ENCODE results near the gene DPEP2NB.
"Not testable (repeated sequence)": the region's sequence is repeated elsewhere in the genome, so short reads cannot be mapped to it uniquely, and the experiment has no call there.

DPEP2NB gene

GRCh38 chr16:68019167-68019680, 3.5 kb upstream of the DPEP2NB start:
- no peak for DNase-seq (ENCODE audit: low read depth in 4 of 4, low spot score in 1 of 4)

- DNase-seq (ENCODE audit: low read depth in 4 of 4, low spot score in 1 of 4) = no peak
Measured at GRCh38 chr16:68013440-68013839, 2.3 kb downstream of the DPEP2NB start.

GRCh38 chr16:68009872-68010271, 5.8 kb downstream of the DPEP2NB start:
- not testable (repeated sequence) for DNase-seq (ENCODE audit: low read depth in 4 of 4, low spot score in 1 of 4)

DNA sequence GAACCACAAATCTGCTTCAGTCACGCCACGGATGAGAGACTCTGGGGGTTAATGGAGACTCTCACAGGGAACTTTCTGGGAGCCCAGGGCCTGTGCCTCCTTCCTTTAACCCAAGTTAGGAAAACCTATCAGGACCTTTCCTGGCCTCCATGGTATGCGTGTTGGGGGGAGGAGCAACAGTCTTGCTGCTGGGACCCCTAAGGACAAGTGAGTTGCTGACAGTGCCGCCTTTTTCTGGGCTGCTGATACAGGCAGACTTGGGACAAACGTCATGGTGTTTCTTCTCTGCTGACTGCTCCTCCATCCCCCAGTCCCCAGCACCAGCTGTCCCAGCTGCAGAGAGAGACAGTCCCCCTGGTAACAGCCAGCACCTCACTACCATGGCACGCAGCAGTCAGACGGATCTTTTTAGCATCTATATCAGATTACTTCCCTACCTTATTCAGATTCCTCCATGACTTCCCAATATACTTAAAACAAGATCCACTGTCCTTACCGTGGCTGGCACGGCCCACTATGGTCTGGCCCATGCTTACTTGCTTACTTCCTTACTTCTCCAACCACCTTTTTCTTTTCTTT, 6.5 kb downstream of the DPEP2NB start:
- no peak for DNase-seq (ENCODE audit: low read depth in 4 of 4, low spot score in 1 of 4)

DNA sequence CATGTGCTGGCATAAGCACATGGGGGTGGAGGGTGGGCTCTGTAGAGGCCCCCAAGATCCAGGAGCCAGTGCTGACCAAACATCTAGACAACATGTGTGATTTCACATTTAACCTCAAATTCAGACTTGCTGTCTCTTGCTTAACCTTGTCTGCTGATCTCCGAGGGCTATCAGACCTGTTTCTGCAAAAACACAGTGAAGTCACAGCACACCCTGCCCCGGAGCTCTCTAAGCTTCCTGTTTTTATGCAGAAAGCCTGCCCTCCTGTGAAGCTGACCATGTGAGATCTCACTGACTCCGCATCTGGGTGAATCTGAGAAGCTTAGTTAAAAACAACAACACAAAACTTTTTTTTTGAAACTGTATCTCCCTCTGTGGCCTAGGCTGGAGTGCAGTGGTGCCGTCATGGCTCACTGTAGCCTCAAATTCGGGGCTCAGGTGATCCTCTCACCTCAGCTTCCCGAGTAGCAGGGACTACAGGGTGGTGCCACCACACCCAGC, 9.9 kb downstream of the DPEP2NB start:
- no peak for DNase-seq (ENCODE audit: low read depth in 4 of 4, low spot score in 1 of 4)

- DNase-seq (ENCODE audit: low read depth in 4 of 4, low spot score in 1 of 4) = no peak
Measured at GRCh38 chr16:68005211-68005610, 10.5 kb downstream of the DPEP2NB start.

- no peak for DNase-seq (ENCODE audit: low read depth in 4 of 4, low spot score in 1 of 4)
Measured at GRCh38 chr16:68003031-68003430, 12.7 kb downstream of the DPEP2NB start.

DNA sequence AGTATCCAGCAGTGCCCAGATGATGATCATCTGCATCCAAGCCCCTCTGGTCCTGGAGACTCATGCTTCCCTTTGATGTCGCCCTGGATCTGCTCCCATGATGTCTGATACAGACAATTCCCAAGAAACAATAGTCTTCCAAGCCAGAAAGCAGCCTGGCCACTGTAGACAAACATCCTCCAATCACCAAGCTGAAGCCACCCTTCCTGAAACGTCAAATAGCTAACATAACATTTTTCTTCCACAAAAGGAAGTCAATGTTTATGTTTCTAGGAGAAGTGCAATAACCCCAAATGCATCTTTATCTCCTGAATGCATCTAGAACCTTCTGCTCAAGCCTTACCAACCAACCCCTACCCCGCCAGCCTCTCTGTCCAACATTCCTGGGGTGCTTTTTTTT, 15.3 kb downstream of the DPEP2NB start:
- no peak for DNase-seq (ENCODE audit: low read depth in 4 of 4, low spot score in 1 of 4)

DNA sequence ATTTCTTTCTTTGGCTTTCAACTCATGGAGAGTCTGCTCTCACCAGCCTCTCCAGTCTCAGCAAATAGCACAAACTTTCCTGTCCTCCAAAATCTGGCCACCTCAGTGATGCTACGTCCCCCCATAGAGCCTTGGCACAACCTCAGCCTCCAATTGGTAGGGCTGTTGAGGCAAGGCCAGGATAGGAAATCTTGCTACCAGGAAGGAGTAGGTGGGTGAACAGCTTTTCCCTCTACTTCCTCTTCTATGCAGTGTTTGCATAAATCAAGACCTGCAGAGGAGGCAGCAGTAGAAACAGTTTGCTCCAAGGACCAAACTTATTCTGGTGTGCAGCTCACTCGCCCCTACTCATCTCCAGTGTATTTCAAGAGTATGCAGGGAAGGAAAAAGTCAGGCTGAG, 15.7 kb downstream of the DPEP2NB start:
- DNase-seq (ENCODE audit: low read depth in 4 of 4, low spot score in 1 of 4) = no peak

DNA sequence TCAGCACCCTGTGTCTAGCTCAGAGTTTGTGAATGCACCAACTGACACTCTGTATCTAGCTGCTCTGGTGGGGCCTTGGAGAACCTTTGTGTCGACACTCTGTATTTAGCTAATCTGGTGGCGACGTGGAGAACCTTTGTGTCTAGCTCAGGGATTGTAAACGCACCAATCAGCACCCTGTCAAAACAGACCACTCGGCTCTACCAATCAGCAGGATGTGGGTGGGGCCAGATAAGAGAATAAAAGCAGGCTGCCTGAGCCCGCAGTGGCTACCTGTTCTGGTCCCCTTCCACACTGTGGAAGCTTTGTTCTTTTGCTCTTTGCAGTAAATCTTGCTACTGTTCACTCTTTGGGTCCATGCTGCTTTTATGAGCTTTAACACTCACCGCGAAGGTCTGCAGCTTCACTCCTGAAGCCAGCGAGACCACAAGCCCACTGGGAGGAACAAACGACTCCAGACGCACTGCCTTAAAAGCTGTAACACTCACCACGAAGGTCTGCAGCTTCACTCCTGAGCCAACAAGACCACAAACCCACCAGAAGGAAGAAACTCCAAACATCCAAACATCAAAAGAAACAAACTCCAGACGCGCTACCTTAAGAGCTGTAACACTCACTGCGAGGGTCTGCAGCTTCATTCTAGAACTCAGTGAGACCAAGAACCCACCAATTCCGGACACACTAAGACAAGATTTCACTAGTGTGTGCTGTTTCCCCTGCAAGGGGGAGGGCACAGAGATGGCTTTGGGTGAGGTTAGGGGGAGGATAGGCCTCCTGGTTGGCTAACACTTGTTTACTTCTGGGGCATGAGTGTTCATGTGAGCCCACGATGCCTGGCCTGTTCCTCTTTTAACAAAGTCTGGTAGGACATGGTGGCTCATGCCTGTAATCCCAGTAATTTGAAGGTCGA, 16.7 kb downstream of the DPEP2NB start, which contains the start of gene DPEP2:
DPEP2 (minus strand) TSS at position 706 of the 910 bp plus-strand sequence. CDS start 6,272 bp downstream, outside the sequence.
- DNase-seq (ENCODE audit: low read depth in 4 of 4, low spot score in 1 of 4) = not testable (repeated sequence)

- not testable (repeated sequence) for DNase-seq (ENCODE audit: low read depth in 4 of 4, low spot score in 1 of 4)
Measured at GRCh38 chr16:67998231-67998778, 17.4 kb downstream of the DPEP2NB start.

GRCh38 chr16:67996666-67997065, 19.0 kb downstream of the DPEP2NB start:
- DNase-seq (ENCODE audit: low read depth in 4 of 4, low spot score in 1 of 4) = no peak

GRCh38 chr16:67995423-67995822, 20.3 kb downstream of the DPEP2NB start:
- no peak for DNase-seq (ENCODE audit: low read depth in 4 of 4, low spot score in 1 of 4)

- not testable (repeated sequence) for DNase-seq (ENCODE audit: low read depth in 4 of 4, low spot score in 1 of 4)
Measured at GRCh38 chr16:67994040-67994408, 21.7 kb downstream of the DPEP2NB start.

- DNase-seq (ENCODE audit: low read depth in 4 of 4, low spot score in 1 of 4) = peak; percentile 53 to 78 (median 73)
Measured at GRCh38 chr16:67993207-67994039, 22.3 kb downstream of the DPEP2NB start.

GRCh38 chr16:67992661-67993206, 23.0 kb downstream of the DPEP2NB start:
- no peak for DNase-seq (ENCODE audit: low read depth in 4 of 4, low spot score in 1 of 4)

- DNase-seq (ENCODE audit: low read depth in 4 of 4, low spot score in 1 of 4) = no peak
Measured at GRCh38 chr16:67990018-67990386, 25.7 kb downstream of the DPEP2NB start.

DNA sequence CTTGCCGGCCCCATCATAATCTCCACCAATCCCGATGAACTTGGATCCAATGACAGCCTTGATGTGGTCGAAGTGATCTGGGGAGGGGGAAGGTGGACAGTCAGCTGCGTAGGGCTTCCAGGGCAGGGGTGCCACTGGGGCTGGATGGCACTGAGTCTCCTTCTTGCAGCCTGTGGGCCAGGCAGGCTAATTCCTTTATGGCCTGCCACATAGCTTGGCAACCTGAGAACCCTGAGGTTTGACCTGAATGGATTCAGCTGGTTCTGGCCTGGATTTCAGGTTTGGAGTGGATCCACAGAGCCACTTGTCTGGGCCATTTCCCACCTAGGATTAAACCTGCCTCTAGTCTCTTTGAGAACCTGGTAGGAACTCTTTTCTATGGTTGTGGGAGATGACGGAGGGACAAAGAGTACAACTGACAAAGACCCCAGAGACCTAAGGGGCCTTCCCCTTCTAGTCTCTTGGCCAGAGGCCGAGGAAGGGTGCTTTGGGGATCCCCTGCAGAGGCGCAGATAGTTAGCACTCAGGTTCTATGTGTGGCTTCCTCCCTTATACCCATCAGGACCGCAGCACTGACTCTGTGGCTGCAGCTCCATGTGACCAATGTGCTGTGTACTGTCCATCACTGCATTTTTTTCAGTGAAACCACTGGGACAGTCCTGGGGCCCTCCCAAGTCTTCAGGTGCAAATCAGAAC, 26.2 kb downstream of the DPEP2NB start:
- no peak for DNase-seq (ENCODE audit: low read depth in 4 of 4, low spot score in 1 of 4)

DNA sequence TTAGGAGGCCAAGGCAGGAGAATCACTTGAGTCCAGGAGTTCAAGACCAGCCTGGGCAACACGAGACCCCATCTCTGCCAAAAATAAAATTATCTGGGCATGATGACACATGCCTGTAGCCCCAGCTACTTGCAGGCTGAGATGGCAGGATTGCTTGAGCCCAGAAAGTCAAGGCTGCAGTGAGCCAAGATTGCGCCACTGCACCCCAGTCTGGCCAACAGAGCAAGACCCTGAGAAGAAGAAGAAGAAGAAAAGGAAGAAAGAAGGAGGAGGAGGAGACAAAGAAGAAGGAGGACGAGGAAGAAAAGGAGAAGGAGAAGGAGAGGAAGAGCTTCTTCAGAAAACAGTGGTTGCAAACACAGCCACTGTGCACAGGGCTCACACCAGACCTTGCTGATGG, 27.0 kb downstream of the DPEP2NB start:
- no peak for DNase-seq (ENCODE audit: low read depth in 4 of 4, low spot score in 1 of 4)
